HFFc6 (cell line): ENCODE results near the gene HYDIN. TPM values are rescaled to one million over a fixed set of nuclear protein-coding genes. Genes with fewer than 3 reads are reported as not detected.

Experiments used
- DNase-seq: peaks from one replicate; pipeline ENCODE4 v3.0.0-alpha.2; 2018
- H3K27ac Mint-ChIP-seq: 2 replicates; pipeline ENCODE4 v1.8.0; 2020; ENCODE audit warnings: mild to moderate bottlenecking, mixed read lengths
- H3K27me3 Mint-ChIP-seq: 2 replicates; pipeline ENCODE4 v1.8.0; 2021; ENCODE audit warnings: mild to moderate bottlenecking, moderate library complexity, mixed read lengths; ENCODE audit not compliant: insufficient read depth
- H3K36me3 Mint-ChIP-seq: 2 replicates; pipeline ENCODE4 v1.8.0; 2021; ENCODE audit warnings: low read depth, mixed read lengths
- H3K4me1 Mint-ChIP-seq: 2 replicates; pipeline ENCODE4 v1.8.0; 2020; ENCODE audit warnings: low read depth, mixed read lengths
- H3K4me3 Mint-ChIP-seq: 2 replicates; pipeline ENCODE4 v1.8.0; 2020; ENCODE audit warnings: mild to moderate bottlenecking, moderate library complexity, mixed read lengths
- H3K9me3 Mint-ChIP-seq: 2 replicates; pipeline ENCODE4 v1.8.0; 2020; ENCODE audit warnings: mild to moderate bottlenecking, mixed read lengths
- CTCF ChIP-seq: fragments of 200-600 bp; sonication (generic); IDR thresholded peaks from 2 replicates; pipeline ENCODE4 v1.5.0; 2021; ENCODE audit warnings: antibody characterized with exemption, mild to moderate bottlenecking
- total RNA-seq, 6 experiments: library from RNA; stranded (reverse); fragmentation: NEBNext Ultra II Directional; extraction: Animal tissue kit (Norgen Biotek cat#: 25700); gene quantifications; 2 replicates in 1 of 6; 3 replicates in 5 of 6; pipeline ENCODE4 v1.2.3, GENCODE V29; 2021

Gene HYDIN
- total RNA-seq, 6 experiments from 2014 or later: 0.05 TPM; not detected in 5

- H3K27ac Mint-ChIP-seq: peak overlapping the region; percentile 8; the same call in 1 of the 2 replicates
- no peak for TF ChIP-seq CTCF
- no peak overlapping the region; the same call in 1 of the 2 replicates for H3K4me3 Mint-ChIP-seq
- H3K27me3 Mint-ChIP-seq: peaks cover 3% of the 10 kb centered on the region
- peaks cover 8% of the 10 kb centered on the region; the same call in 1 of the 2 replicates for H3K36me3 Mint-ChIP-seq
- H3K9me3 Mint-ChIP-seq: no peaks in the 10 kb centered on the region
- DNase-seq: peak; percentile 29
- peaks cover 6% of the 10 kb centered on the region; the same call in 1 of the 2 replicates for H3K4me1 Mint-ChIP-seq
Observed at GRCh38 chr16:70788668-70789594, 441.6 kb downstream of the HYDIN start.

DNA sequence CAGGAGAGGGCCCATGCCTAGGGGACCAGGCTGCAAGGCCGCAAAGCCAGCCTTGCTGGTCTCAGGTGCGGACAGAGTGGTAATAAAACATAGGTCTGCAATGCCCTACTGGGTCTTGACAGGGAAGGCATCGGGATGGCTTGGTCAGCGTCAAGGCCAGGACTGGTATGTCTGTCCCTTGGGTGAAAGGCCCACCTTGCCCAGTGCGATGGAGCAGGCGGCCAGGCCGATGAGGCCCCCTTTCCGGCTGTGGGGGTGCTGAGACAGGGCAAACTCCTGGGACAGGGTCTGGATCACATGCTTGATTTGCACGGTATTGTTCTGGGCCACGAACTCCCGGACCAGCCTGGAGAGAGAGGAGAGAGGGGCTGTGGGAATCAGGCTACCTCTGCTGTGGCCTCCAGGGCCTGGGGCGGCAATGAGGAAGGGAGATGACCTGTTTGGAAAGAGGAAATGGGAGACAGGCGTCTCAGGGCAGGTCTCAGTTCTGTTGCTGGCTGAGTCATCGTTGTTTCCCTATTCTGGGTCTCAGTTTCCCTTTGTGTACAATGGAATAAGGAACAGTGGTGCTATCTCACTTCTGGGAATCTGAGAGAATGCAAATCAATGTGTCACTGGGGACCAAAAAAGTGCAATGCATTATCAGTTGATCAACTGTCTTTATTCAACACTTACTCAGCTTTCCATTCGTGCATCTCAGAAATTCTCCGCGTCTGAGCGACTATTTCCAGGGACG, 444.3 kb downstream of the HYDIN start:
- no peaks in the 10 kb centered on the region for H3K9me3 Mint-ChIP-seq
- no peak for TF ChIP-seq CTCF
- no peak for DNase-seq
- H3K27me3 Mint-ChIP-seq: peaks cover 3% of the 10 kb centered on the region; the same call in 1 of the 2 replicates
- H3K27ac Mint-ChIP-seq: no peak overlapping the region
- H3K36me3 Mint-ChIP-seq: peaks cover 34% of the 10 kb centered on the region
- H3K4me3 Mint-ChIP-seq: no peak overlapping the region
- peaks cover 6% of the 10 kb centered on the region; the same call in 1 of the 2 replicates for H3K4me1 Mint-ChIP-seq

GRCh38 chr16:70784692-70785555, 445.6 kb downstream of the HYDIN start:
- no peak for DNase-seq
- no peak overlapping the region for H3K4me3 Mint-ChIP-seq
- H3K27me3 Mint-ChIP-seq: peaks cover 3% of the 10 kb centered on the region; the same call in 1 of the 2 replicates
- peaks cover 6% of the 10 kb centered on the region; the same call in 1 of the 2 replicates for H3K4me1 Mint-ChIP-seq
- peaks cover 40% of the 10 kb centered on the region for H3K36me3 Mint-ChIP-seq
- no peak for TF ChIP-seq CTCF
- H3K9me3 Mint-ChIP-seq: no peaks in the 10 kb centered on the region
- no peak overlapping the region for H3K27ac Mint-ChIP-seq

GRCh38 chr16:70782237-70782636, 448.3 kb downstream of the HYDIN start:
- Mint-ChIP-seq H3K4me3 (no peak overlapping the region), H3K27me3 (peaks cover 8% of the 10 kb centered on the region), H3K9me3 (no peaks in the 10 kb centered on the region), H3K27ac (no peak overlapping the region), H3K36me3 (peaks cover 48% of the 10 kb centered on the region), H3K4me1 (peaks cover 26% of the 10 kb centered on the region)
- TF ChIP-seq CTCF: no peak
- DNase-seq: no peak

DNA sequence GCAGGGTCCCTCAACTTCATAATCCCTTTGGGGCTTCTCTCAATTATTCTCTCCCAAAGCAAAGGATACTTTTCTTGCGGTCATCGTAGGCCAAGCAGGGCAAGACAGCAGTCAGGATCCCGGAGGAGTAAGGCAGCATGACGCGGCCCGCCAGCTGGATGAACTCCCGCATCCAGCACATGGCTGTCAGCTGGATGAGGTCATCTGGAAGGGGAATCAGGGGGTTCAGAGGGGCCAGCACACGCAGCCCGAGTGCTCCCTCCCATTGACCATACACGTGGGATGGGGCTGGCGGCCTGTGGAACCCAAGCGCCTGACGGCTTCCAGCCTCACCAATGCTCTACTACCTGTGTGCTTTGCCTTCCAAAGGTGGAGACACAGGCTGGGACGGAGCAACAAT, 448.7 kb downstream of the HYDIN start:
- no peaks in the 10 kb centered on the region for H3K9me3 Mint-ChIP-seq
- H3K27me3 Mint-ChIP-seq: peaks cover 8% of the 10 kb centered on the region
- no peak overlapping the region for H3K4me3 Mint-ChIP-seq
- no peak overlapping the region for H3K27ac Mint-ChIP-seq
- DNase-seq: no peak
- peaks cover 29% of the 10 kb centered on the region for H3K4me1 Mint-ChIP-seq
- peaks cover 50% of the 10 kb centered on the region for H3K36me3 Mint-ChIP-seq
- no peak for TF ChIP-seq CTCF
